HG02588 (cell line): ENCODE results near the gene TEX50.
"Not testable (repeated sequence)": the region's sequence is repeated elsewhere in the genome, so short reads cannot be mapped to it uniquely, and the experiment has no call there.

Source experiments
- ATAC-seq: cut with Tn5 transposase; IDR thresholded peaks from one replicate; pipeline ENCODE4 v1.9.1; 2021; ENCODE audit warnings: mild to moderate bottlenecking, moderate library complexity; ENCODE audit not compliant: unreplicated experiment

The TEX50 gene

GRCh38 chr1:173635116-173635515, at the start of gene TEX50:
TEX50 (plus strand) TSS chr1:173635338; CDS start chr1:173635522, 184 bp downstream.
- ATAC-seq = no peak

- ATAC-seq = no peak
These were observed 44.6 kb upstream of the TEX50 start for GRCh38 chr1:173590557-173590956.

GRCh38 chr1:173591138-173591537, 44.0 kb upstream of the TEX50 start:
- not testable (repeated sequence) for ATAC-seq

GRCh38 chr1:173596097-173596825, 38.9 kb upstream of the TEX50 start:
- no peak for ATAC-seq

- no peak for ATAC-seq
These were observed 33.5 kb upstream of the TEX50 start for GRCh38 chr1:173601588-173601987.

GRCh38 chr1:173603056-173603591, 32.0 kb upstream of the TEX50 start, which contains the start of gene SLC9C2:
SLC9C2 (minus strand) TSS chr1:173603072; CDS start chr1:173601776, 1,296 bp downstream.
- ATAC-seq = no peak

- ATAC-seq = no peak
These were observed 26.5 kb upstream of the TEX50 start for GRCh38 chr1:173608503-173609216.

- not testable (repeated sequence) for ATAC-seq
These were observed 22.1 kb upstream of the TEX50 start for GRCh38 chr1:173613086-173613485.

GRCh38 chr1:173616859-173617258, 18.3 kb upstream of the TEX50 start:
- ATAC-seq = no peak

- no peak for ATAC-seq
These were observed 7.9 kb upstream of the TEX50 start for GRCh38 chr1:173627269-173627668.

- ATAC-seq = no peak
These were observed 6.2 kb upstream of the TEX50 start for GRCh38 chr1:173628888-173629287.

- ATAC-seq = not testable (repeated sequence)
These were observed 2.3 kb downstream of the TEX50 start for GRCh38 chr1:173637236-173638042.

- ATAC-seq = no peak
These were observed 3.2 kb downstream of the TEX50 start for GRCh38 chr1:173638043-173639021.

GRCh38 chr1:173639102-173639501, 4.0 kb downstream of the TEX50 start:
- ATAC-seq = no peak

- ATAC-seq = not testable (repeated sequence)
These were observed 7.5 kb downstream of the TEX50 start for GRCh38 chr1:173642450-173643139.

GRCh38 chr1:173646656-173647055, 11.5 kb downstream of the TEX50 start:
- ATAC-seq = no peak

- no peak for ATAC-seq
These were observed 13.9 kb downstream of the TEX50 start for GRCh38 chr1:173648880-173649605.

GRCh38 chr1:173660306-173660705, 25.2 kb downstream of the TEX50 start:
- no peak for ATAC-seq

GRCh38 chr1:173661271-173661670, 26.1 kb downstream of the TEX50 start:
- ATAC-seq = no peak
